Activated T-cell treated with anti-CD3 and anti-CD28 coated beads, Interleukin-2, amount 50 U/mL, for 48 hours (primary cell): ENCODE data around the gene PAPOLA.
"Not testable (repeated sequence)": the region's sequence is repeated elsewhere in the genome, so short reads cannot be mapped to it uniquely, and the experiment has no call there.

ENCODE experiments used
- DNase-seq, 2 experiments: peaks; one replicate each; pipeline ENCODE4 v3.0.0-alpha.2; 2020

Gene PAPOLA

GRCh38 chr14:96501740-96502620, at the start of gene PAPOLA:
Gene PAPOLA, plus strand, starts transcription at chr14:96502382. Its CDS starts 211 bp downstream, at chr14:96502593.
- DNase-seq, result peak; percentile 96 to 97

GRCh38 chr14:96452684-96453083, 49.5 kb upstream of the PAPOLA start:
- DNase-seq, result no peak

GRCh38 chr14:96455588-96455987, 46.6 kb upstream of the PAPOLA start:
- no peak for DNase-seq

- DNase-seq, result no peak
Observed at GRCh38 chr14:96459851-96460250, 42.3 kb upstream of the PAPOLA start.

GRCh38 chr14:96461950-96462798, 40.0 kb upstream of the PAPOLA start:
- DNase-seq, result peak in 1 of 2 experiments; percentile 16

GRCh38 chr14:96464136-96464535, 38.0 kb upstream of the PAPOLA start:
- DNase-seq, result no peak

GRCh38 chr14:96466918-96467317, 35.3 kb upstream of the PAPOLA start:
- no peak for DNase-seq

- no peak for DNase-seq
Observed at GRCh38 chr14:96470331-96470730, 31.9 kb upstream of the PAPOLA start.

- DNase-seq, result not testable (repeated sequence)
Observed at GRCh38 chr14:96470967-96471366, 31.2 kb upstream of the PAPOLA start.

- no peak for DNase-seq
Observed at GRCh38 chr14:96478119-96478518, 24.1 kb upstream of the PAPOLA start.

GRCh38 chr14:96479435-96480146, 22.6 kb upstream of the PAPOLA start:
- DNase-seq, result no peak

GRCh38 chr14:96481731-96482314, 20.4 kb upstream of the PAPOLA start:
- no peak for DNase-seq

GRCh38 chr14:96482986-96483385, 19.2 kb upstream of the PAPOLA start:
- no peak for DNase-seq

- DNase-seq, result no peak
Observed at GRCh38 chr14:96484399-96484798, 17.8 kb upstream of the PAPOLA start.

- DNase-seq, result no peak
Observed at GRCh38 chr14:96486705-96487104, 15.5 kb upstream of the PAPOLA start.

GRCh38 chr14:96489327-96489726, 12.9 kb upstream of the PAPOLA start:
- no peak for DNase-seq

- DNase-seq, result no peak
Observed at GRCh38 chr14:96493178-96493577, 9.0 kb upstream of the PAPOLA start.

- no peak for DNase-seq
Observed at GRCh38 chr14:96494331-96494730, 7.9 kb upstream of the PAPOLA start.

GRCh38 chr14:96497087-96497486, 5.1 kb upstream of the PAPOLA start:
- no peak for DNase-seq

- no peak for DNase-seq
Observed at GRCh38 chr14:96497586-96497985, 4.6 kb upstream of the PAPOLA start.

- no peak for DNase-seq
Observed at GRCh38 chr14:96501217-96501739, 904 bp upstream of the PAPOLA start.

- no peak for DNase-seq
Observed at GRCh38 chr14:96502621-96503305, 581 bp downstream of the PAPOLA start.
